ENCODE results near the gene ABLIM3.

ABLIM3 gene

DNA sequence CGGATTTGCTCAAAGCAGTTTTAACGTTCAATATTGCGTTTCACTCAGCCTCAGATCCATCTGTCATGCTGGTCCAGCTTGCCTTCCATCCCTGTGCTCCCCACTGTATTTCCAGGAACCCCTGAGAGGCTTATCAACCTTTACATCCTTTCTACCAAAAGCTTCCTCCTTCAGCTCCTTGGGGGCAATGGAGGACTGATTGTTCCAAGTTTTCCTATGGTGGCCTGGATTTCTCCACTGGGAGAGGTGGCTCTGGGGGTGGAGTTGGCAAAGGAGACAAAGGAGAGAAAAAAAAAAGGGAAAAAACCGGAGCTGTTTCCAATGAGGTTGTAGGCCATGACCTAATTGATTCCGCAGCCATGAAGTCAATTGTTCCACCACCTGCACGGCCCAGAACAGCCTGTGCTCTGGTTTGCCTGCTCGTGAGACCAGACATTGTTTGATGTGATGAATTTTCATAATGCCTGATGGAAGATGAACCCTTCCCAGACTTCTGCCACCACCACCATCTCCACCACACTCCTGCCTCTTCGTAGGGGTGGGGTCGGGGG lies 54.1 kb downstream of the ABLIM3 start:
- no peak for DNase-seq

DNA sequence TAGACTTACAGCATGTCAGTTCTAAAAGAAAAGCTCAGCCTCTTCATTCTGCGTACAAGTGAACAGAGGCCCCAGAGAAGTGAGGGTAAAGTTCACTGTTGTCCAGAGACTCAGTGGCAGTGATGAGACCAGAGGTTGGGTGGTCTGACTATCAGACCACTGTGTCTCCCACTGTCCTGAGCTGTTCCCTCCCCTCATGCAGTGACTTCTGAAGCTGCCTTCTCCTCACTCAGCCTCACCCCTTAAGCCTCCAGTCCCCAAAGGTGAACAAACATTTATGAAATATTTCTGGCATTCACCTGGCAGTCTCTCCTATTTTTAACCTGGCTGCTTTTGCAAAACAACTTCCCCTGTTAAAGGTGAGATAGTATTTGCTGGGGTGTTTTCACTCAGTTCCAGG lies 54.7 kb downstream of the ABLIM3 start:
- DNase-seq, result no peak

DNA sequence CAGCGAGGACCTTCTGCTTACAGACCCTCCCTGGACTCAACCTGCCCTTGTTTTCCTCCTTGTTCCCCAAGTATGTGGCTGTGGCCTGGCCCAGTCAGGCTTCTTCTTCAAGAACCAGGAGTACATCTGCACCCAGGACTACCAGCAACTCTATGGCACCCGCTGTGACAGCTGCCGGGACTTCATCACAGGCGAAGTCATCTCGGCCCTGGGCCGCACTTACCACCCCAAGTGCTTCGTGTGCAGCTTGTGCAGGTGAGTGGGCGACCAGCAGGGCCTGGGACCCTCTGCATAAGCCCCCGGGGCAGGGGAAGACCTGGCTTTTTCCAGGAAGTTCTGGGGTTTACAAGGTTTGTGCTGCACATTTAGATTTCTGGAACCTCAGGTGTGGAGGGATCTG lies 56.9 kb downstream of the ABLIM3 start:
- no peak for DNase-seq

DNA sequence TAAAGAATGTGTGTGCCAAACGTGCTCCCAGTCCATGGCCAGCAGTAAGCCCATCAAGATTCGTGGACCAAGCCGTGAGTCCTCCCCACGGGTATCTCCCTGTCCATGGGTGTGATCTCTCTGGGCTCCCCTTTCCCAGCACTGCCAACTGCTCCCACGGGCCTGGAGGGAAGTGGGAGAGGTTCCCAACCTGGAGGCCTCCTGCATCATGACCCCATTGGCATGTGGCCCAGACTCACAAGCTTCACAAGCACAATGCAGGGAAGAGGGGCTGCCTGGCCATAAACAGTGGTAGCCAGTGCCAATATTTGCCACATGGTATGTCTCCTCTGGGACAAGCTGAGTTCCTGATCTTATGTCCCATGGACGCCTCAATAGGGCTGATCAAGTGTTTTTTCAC lies 59.1 kb downstream of the ABLIM3 start:
- DNase-seq, result no peak

DNA sequence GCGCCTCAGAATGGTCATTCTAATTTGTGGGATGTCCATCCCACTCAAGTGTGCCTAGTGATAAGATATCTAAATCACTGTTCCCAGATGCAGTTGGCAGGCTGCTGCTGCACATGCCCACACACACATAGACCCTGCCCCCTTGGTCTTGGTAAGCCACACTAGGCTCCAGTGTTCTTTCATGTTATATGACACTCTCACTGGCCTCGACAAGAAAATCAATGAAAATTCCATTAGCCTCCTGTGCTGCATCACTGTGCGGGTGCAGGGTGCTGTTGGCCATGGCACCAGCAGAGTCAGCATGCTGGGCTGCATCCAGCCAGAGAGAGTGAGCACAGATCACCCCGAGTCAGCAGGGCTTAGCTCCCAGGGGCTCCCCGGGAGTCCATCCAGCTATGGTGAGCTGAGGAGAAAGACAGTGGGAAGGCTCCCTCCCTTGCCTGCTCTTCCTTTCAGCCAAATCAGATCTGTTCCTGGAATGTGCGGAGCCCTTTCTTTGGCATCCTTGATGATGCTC lies 59.9 kb downstream of the ABLIM3 start:
- DNase-seq, result no peak

DNA sequence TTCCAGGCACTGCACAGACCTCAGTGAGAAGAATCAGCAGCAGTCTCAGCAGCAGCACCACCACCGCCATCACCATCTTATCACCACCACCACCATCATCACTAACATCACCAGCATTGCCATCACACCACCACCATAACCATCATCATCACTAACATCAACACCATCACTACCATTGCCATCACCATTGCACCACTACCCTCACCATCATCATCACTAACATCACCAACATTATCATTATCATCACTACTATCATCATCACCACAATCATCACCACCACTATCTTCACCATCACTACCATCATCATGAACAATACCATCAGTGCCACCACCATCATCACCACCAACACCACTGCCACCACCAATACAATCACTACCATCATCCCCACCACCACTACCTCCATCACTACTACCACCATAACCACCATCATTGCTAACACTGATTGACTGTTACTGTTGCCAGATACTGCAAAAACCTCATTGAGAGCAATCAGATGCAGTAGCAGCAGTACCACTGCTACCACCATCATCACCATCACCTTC lies 61.7 kb downstream of the ABLIM3 start:
- no peak for DNase-seq

DNA sequence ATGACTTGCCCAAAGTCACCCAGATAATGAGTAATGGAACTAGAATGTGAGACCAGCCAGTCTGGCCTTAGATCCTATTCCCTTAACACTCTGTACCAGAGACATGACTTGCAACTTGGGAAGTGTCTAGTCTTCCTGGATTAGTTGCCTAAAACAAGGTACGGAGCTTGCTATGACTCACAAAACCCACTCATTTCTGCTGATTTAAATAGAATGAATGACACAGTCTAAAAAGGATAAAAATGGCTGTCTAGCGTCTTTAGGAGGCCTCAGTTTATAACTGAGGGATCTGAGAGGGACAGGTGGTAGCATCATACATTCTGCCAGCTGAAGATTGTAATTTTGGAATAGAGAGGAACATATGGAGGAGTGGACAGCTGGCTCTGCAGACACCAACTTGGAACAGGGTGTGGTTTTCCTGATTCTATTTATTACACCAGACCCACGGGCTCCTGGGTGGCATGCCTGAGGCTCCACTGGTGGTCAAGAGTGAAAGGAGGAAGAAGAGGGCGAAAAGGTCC lies 62.7 kb downstream of the ABLIM3 start:
- no peak for DNase-seq

DNA sequence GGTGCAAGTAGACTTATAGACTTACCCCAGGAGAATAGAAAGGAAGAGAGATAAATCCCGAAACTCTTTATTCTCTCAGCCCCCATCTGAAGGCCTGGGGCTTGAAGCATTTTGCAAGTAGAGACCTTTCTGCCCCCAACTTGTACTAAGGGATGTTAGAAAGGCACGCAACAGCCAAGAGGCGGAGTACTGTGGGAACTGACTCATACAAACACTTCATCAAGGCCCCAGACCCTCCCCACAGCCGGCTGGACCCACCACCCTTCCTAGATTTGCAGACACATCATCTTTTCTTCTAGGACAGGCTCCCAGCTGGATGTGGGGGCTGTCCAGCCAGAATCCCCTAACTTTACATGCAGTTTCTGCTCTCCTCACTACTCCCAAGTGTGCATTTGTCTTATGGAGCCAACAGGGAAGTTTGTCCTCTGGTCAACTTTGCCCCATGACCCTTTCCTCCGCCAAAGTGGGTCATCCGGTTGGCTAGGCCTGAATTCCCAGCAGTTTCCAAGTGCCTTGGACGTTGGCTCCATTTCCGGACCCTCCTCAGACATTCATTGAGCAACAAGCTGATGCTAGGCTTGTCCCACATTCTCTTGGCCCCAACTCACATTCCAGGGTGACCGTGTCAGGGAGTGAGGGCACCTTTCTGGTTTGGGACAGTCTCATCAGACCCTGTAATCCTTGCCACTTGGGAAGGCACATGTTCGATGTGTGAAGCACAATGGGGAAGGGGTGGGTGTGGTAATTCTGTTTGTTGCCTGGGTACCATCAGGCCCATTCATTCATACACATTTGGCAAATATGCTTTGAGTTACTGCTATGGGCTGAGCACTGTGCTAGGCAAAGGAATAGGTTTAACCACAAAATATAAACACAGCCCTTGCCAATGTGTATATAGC lies 64.6 kb downstream of the ABLIM3 start:
- DNase-seq, result no peak

DNA sequence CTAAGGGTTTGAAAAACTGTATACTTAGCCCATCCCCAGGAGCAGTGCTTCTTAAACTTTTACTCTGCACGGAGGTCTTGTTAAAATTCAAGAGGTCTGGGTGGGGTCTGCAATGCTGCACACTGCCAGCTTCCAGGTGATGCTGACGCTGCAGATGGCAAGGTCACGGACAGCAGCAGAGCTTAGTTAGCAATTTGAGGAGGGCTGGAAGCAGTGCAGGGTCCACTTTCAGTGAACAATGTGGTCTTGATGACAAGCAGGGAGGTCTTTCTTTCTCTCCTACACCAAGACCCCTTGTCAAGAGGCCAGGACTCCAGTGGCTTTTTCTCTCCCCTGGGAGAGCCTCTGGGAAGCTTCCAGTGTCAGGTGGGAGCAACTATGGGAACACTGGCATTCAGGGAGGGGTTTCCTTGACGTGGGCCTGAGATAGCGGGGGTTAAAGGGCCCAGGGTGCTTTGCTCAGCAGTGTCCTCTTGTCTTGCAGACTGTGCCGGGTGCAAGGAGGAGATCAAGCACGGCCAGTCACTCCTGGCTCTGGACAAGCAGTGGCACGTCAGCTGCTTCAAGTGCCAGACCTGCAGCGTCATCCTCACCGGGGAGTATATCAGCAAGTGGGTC lies 65.3 kb downstream of the ABLIM3 start:
- DNase-seq, result no peak

DNA sequence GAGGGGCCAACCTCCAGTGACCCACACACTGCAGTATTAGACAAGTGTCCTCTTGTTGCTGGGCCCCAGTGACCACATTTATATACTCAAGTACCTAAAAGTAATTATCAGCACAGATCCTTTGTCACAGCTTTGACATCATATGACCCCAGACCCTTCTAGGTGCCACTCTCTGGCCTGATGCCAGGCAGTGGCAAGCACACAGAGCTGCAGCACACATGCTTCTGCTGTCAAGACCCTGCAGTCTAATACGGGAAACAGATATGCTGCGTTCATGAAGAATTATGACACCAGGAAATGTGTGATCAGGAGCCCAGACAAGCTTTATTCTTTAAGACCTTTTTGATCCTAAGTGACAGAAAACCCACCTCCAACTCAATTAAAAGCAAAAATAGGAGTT lies 66.5 kb downstream of the ABLIM3 start:
- no peak for DNase-seq

DNA sequence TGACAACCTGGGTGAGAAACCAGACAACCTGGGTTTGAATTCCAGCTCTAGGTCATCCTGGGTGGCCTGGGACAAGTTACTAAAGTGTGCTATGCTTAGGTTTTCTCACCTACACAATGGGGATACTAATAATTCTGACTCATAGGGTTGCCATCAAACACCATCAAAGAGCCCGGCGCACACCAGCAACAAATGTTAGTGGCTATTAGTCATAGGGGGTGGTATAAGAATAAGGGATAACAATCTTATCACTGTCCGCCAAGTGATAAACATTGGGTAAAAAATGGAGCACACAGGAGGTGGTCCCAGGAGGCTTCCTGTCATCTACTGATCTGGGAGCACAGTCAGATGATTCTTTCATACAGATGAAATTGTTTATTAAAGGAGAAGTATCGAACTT lies 68.9 kb downstream of the ABLIM3 start:
- no peak for DNase-seq

DNA sequence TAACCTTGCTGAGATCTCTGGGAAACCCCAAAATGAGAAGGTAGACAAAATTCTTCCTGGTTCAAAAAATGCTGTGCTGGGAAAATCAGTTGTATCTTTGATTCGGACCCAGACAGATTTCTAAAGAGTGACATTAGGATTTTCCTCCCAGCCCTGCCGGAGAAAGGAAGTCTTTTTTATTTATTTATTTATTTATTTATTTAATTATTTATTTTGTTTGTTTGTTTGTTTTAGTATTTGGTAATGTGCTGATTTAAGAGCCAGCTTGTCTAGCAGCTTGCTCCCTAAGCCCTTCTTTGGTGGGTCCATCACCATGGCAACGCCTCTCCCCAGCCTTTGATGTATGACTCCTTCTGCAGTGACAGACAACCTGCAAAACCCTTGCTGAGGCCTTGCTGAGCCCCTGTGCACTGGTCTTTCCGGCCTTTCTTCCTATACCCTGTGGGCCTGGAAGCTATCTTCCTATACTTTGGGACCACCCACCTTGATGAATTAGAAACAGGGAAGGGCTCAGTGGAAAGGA lies 69.7 kb downstream of the ABLIM3 start:
- DNase-seq, result no peak

DNA sequence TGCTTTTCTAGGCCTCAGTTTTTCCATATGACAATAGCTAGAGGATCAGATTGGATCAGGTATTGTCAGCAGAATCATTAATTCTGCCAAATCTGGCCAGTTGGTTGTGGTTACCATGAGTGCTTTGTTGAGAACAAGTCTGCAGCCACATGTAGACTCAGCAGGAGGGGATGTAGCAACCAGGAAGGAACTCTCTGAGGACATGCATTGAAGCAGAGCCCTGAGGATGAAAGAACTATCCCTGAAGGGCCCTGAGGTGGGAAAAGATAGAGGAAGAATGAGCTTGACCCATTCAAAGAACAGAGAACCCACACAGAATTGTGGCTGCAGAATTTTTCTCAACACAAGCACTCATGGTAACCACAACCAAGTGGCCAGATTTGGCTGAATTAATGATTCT lies 70.3 kb downstream of the ABLIM3 start:
- DNase-seq, result no peak

DNA sequence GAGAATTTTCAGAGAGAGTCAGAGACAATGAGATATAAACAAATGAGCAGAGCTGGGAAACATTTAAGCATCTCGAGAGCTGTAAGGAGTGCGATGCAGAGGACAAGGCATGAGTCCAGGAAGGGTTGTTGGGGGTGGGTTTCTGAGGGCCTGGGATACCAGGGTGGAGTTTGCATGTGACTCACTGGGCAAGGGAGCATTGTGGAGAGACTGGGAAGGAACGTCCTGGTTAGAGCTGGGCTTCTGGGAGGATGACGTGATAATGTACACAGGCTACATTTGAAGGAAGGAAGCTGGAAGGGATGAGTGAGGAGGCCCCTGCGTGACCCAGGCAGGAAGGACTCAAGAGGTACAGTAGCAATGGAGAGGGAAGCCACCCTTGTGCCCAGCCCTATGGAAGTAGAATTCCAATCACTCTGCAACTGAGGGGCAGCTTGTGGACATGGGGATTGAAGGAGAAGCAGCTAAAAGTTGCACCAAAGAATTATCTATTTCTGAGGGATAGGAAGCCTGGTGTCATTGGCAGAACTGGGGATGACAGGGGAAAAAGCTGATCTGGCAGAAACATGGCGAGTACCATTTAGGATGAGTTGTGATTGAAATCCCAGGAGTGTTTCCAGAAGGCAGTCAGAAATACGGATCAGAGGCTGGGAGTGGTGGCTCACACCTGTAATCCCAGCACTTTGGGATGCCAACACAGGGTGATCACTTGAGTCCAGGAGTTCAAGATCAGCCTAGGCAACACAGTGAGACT lies 71.1 kb downstream of the ABLIM3 start:
- DNase-seq, result no peak

DNA sequence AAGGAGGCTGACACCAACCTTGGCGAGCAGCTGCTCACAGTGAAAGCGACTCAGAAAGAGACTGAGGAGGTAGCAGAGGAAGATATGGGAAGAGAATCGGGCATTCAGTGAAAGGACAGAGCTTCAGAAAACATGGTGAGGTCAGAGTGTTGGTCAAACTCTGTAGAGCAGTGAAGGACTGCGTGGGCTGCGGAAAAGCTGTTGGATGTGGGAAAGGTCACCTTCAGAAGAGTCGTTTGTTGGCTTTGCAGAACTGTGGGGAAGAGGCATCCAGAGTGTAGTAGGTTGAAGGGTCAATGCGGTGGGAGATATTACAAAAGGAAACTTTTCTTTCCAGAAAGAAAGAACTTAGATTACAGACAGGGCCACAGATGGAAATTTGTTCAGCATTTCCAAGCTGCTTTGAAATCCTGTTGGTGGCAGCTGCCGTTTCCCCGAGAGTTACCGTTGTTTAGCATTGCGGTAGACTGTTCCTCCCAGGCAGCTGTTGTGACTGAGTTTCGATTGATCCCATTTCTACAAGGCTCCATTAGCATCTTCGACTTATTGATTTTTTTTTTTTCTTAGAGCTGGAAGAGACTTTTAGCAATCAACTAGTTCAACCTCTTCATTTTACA lies 72.1 kb downstream of the ABLIM3 start:
- no peak for DNase-seq

DNA sequence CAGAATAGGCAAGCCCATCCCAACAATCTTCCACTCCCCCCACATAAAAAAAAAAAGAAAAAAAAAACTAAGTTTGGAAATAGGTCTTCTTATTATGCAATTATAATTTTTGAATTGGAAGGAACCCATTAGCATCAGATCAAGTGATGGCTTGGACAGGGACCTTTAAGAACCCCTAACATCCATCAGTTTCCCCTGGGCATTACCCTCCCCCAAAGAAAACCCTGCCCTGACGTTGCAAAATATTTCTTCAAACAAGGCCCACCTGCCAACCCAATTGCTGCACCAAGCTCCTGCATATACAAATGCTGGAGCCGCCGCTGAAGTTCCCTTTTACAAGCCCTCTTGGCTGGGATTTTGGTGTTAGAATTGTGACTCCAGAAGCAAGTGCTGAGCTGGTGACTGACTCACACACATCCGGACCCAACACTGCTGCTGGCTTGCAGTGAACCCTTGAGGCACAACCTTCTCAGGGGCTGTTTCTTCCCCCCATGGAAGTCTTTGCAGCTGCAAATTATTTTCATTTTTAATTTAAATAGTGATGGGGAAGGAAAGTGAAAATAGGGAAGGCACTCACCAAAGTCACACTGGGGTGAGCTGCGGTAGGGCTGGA lies 74.3 kb downstream of the ABLIM3 start:
- DNase-seq, result no peak

DNA sequence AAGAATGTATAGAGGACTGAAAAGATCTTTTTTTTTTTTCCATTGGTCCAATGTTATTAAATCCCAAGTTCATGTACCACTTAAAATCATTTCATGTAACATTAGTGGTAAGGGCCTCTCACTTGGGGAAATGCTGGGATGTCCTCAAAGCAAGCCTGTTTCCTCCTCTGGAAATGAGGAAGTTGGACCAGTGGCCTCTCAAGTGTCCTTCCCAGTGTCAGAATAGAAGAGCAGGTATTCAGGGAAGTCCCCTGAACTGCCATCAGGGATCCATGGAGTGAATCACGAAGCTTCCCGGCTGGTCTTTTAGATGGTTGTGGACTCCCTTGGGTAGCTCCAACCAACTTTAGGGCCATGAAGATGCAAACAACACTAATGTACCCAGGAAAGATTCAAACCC lies 75.2 kb downstream of the ABLIM3 start:
- no peak for DNase-seq

DNA sequence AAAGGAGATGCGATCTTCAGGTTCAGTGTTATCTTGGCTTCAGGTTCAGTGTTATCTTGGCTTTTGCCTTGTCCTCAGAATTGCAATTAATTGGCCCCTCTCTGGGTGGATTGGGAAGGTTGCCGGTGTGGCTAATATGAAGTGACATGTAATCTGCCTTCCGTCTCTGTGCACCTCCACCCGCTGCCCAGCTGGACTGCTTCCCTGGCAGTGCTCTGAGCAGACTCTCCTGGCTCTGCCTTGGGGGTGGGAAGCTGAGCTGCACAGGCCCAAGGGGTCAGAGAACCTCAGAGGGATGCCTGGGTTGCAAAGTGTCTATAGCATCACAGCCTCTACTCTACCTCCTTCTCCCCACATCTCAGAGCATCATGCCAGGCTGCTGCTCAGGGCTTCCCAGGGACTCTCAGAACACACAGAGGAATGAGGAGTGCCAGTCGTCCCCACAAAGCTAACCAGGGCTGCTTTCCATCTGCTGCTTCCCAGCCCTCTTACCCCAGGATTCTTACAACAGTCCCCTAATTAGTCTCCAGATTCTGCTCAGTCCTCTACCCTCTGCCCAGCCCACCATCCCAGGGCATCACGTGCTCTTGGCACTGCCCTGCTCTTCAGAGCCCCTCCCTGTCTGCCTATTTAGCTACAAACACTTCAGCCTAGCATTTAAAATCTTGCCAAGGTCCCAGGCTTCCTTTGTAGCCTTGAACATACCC lies 76.0 kb downstream of the ABLIM3 start:
- no peak for DNase-seq

DNA sequence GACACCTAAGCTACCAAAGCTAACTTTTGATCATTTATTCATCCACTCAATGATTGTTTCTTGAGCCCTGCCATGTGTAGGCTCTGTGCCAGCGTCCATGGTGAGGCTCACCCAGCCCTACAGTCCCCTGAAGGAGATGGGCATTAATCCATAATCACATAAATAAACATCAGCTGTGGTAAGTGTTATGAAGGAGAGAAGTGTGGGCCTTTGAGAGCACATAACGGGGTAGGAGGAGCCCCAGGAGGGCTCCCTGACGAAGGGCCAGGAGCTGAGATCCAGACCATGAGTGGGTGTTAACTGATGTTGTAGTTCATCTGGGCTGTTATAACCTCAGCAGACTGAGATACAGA lies 76.5 kb downstream of the ABLIM3 start:
- DNase-seq, result no peak

DNA sequence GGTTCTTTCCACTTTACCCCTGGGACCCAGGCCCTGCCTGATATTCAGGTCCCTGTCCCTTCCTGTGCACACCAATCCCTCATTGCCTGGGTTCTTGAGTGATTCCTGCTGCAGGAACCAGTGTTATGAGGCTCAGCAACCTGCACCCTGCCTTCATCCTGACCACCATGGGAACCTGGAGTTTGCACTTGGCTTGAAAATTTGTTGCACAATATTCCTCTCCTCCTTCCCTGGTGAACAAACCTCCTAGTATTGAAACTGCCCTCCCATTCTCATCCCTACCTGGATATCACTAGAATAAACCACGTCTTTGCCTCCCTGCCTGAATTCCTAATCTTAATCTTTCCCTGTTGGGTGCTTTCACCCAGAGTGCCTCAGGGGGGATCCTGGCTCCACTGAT lies 78.3 kb downstream of the ABLIM3 start:
- no peak for DNase-seq

DNA sequence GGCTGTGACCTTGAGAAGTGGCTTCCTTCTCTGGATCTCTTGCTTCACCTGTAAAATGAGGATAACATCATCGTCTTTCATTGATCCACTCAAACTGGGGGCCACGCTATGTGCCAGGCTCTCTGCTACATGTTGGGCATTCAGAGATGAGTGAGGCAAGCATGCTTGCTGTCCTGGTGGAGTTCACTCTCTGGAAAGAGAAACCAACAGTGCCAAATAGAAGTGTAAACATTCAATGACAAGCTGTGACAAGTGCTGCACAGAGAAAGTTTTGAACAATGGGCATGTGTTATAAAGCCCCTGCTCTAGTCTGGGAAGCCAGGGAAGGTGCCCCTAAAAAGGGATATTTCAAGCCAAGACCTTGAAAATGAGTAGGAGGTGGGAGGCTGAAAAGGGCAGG lies 79.5 kb downstream of the ABLIM3 start:
- DNase-seq, result no peak
